AG09309 (cell line): ENCODE measurements around the gene CBLB.

Source experiments
- DNase-seq: peaks from one replicate; pipeline ENCODE4 v3.0.0-alpha.2; 2010; ENCODE audit warnings: low read depth
- H3K4me3 ChIP-seq: 2 replicates; pipeline ENCODE4 v1.5.1; 2011; ENCODE audit warnings: mild to moderate bottlenecking, low read depth, low read length, moderate library complexity; ENCODE audit not compliant: control insufficient read depth
- TF ChIP-seq, protein P1 (sequence below): IDR thresholded peaks from 2 replicates; pipeline ENCODE4 v1.5.1; 2011; ENCODE audit warnings: mild to moderate bottlenecking, low read depth, low read length, inconsistent platforms; ENCODE audit not compliant: insufficient read depth, control insufficient read depth; ENCODE audit errors: missing control alignments

CBLB gene

DNA sequence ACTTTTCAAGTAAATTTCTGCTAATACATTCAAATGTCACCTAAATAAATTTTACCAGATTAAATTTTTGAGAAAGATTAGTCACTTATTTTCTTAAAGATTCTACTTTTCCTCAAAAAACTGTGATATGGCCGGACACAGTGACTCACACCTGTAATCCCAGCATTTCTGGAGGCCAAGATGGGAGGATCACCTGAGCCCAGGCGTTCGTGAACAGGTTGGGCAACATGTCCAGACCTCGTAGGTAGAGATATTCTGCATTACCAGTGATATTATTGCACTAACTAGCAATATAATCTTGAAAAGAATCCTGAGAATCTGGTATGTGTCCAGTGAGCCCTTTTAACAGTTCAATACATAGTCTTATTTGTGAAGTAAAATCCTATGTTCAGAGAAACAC, 61.7 kb downstream of the CBLB start:
- TF ChIP-seq, protein P1, sequence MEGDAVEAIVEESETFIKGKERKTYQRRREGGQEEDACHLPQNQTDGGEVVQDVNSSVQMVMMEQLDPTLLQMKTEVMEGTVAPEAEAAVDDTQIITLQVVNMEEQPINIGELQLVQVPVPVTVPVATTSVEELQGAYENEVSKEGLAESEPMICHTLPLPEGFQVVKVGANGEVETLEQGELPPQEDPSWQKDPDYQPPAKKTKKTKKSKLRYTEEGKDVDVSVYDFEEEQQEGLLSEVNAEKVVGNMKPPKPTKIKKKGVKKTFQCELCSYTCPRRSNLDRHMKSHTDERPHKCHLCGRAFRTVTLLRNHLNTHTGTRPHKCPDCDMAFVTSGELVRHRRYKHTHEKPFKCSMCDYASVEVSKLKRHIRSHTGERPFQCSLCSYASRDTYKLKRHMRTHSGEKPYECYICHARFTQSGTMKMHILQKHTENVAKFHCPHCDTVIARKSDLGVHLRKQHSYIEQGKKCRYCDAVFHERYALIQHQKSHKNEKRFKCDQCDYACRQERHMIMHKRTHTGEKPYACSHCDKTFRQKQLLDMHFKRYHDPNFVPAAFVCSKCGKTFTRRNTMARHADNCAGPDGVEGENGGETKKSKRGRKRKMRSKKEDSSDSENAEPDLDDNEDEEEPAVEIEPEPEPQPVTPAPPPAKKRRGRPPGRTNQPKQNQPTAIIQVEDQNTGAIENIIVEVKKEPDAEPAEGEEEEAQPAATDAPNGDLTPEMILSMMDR: no peak
- H3K4me3 ChIP-seq: no peak overlapping the region
- DNase-seq: no peak

DNA sequence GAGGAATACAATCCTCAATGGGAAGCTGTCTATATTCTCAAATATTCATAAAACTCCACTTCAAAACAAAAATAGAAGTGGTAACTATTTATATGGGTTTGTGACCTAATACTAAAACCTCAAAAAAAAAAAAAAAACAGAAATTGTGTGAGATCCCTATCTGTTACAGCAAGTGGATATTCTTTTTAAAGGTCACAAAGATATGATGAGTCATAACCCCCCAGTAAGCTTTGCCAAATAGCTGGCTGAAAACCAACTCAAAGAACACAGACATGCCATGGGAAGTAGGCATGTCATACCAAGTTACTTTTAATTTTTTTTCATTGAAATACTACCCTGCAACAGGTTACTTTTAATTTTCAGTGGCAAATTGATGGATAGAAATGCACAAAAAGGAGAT, 62.5 kb downstream of the CBLB start:
- no peak overlapping the region for H3K4me3 ChIP-seq
- DNase-seq: no peak
- TF ChIP-seq, protein P1: no peak

DNA sequence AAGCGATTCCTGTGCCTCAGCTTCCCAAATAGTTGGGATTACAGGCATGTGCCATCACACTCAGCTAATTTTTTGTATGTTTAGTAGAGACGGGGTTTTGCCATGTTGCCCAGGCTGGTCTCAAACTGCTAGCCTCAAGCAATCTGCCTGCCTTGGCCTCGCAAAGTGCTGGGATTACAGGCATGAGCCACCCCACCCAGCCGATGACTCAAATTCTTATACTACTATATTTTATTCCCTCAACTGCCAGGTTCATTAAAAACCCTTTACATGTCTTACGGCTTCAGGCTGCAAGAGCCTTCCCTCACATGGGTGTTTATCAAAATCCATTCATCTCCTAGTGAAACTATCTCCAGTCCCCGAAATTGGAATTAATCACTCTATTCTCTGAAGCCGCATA, 63.4 kb downstream of the CBLB start:
- TF ChIP-seq, protein P1: no peak
- no peak for DNase-seq
- no peak overlapping the region for H3K4me3 ChIP-seq

DNA sequence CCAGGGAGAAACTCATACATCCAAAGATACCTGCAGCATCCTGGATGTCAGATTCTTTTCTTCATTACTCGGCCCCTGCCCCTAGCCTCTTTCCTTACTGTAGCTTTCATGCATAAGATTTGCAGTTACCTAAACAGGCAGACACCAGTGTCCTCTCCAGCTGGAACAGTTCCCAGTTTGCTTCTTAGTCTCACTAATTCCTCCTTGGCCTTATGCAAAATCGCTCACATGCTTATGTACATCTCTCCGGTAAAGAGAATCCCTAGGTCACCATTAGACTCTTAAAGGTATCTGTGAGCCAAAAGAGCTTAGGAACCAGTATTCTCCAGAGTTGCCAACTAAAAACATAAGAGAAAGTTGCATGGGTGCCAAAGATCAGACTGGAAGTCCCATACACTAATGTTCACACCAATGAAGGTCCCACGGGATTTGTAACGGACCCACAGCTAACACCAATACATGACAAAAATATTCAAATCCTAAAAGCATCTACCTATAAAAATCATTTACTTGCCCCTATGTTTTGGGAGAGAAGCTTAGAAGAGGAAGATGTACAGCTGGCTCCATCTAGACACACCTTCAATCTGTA, 66.6 kb downstream of the CBLB start:
- no peak for DNase-seq
- TF ChIP-seq, protein P1: no peak
- H3K4me3 ChIP-seq: no peak overlapping the region

DNA sequence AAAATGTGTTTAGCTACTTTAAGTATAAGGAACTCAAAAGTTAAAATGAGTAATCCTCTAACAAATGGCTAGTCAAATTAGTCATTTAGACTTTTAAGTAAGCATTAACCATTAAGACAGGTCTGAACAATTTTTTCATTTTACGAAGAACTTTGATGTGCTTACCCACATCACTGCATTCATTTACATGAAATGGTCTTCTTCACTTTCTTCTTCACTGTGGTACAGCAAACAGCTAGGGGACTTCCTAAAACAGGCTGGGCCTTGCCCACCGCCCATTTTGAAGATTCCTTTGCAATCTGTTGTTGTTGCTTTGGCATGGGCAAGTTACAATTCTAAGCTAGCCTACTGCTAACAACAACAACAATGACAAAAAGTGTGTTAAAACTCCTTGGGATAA, 67.4 kb downstream of the CBLB start:
- TF ChIP-seq, protein P1: no peak
- no peak for DNase-seq
- H3K4me3 ChIP-seq: no peak overlapping the region

DNA sequence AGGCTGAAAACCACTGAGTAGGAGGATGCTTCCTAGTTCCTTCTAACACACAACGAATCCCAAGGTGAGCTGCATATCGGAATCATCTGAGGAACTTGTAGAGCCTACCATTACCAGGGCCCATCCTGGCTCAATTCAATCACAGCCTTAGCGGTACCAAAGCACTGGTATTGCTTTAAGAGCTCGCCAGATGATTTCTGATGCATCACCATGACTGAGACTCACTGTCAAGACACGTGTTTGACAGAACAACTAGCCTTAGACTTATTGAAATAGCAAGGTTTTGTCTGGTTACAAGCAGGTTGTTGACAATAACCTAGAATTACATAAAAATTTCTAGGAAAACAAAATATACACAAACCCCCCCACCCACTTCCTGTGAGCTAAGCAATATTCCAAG, 68.5 kb downstream of the CBLB start:
- DNase-seq: no peak
- H3K4me3 ChIP-seq: no peak overlapping the region
- TF ChIP-seq, protein P1: no peak

DNA sequence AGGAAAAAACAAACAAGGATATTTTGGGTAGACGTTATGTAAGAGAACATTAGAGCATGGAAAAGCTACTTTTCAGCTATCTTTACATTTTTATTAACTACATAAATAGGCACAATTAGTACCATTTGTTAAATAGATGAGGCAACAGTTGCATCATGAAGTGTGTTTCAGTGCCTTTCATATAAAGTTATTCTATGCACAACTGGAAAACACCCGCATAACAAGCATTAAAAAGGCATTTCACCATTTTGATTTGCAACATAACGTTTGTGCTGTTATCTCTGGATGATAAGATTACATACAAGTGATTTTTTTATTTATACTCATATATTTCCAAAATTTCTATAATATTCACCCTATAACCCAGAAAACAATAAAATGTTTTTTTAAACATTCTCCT, 69.5 kb downstream of the CBLB start:
- H3K4me3 ChIP-seq: no peak overlapping the region
- TF ChIP-seq, protein P1: no peak
- DNase-seq: no peak
